ENCODE measurements around the gene PACRG. TPM values are rescaled to one million over a fixed set of nuclear protein-coding genes. Genes with fewer than 3 reads are reported as not detected.

PACRG gene
- polyA plus RNA-seq, 1 donor from 2014 or later = 16.6 TPM

DNA sequence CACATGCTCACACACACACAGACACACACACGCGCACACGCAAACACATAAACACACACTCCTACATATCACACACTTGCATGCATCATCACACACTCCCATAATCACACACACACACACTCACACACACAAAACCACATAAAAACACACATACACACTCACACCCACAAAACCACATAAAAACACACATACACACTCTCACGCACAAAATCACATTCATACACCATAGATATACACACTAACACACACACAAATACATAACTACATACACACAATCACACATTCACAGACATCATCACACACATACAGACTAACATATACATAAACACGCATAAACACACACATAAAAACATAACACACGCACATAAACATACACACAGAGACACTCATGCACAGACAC, 629.0 kb downstream of the PACRG start:
- Histone ChIP-seq H3K9me3 (ENCODE audit: low read length) (no peaks in the 10 kb centered on the region), H3K4me3 (ENCODE audit: low read length) (no peak overlapping the region), H3K79me2 (replicated peaks; ENCODE audit: insufficient read depth, low read length) (no peaks in the 10 kb centered on the region), H4K20me1 (ENCODE audit: insufficient read depth) (no peaks in the 10 kb centered on the region), H3K27ac (ENCODE audit: low read length) (no peak overlapping the region), H2AFZ (ENCODE audit: low read depth, low read length) (no peak overlapping the region), H3K9me2 (ENCODE audit: insufficient read depth, low read length) (no peaks in the 10 kb centered on the region), H3K4me2 (ENCODE audit: low read length) (no peak overlapping the region), H3K9ac (ENCODE audit: low read length) (no peak overlapping the region), H3K27me3 (ENCODE audit: insufficient read depth, low read depth, low read length) (no peaks in the 10 kb centered on the region), H3K36me3 (ENCODE audit: insufficient read depth, low read length) (no peaks in the 10 kb centered on the region), H3F3A (ENCODE audit: insufficient read depth, low read length, poor library complexity, severe bottlenecking) (no peaks in the 10 kb centered on the region)
- TF ChIP-seq EZH2 (IDR thresholded peaks at IDR 0.05; ENCODE audit: borderline replicate concordance, insufficient read depth, low read length, poor library complexity, severe bottlenecking) = no peak
- no peak for TF ChIP-seq MXI1 (conservative IDR thresholded peaks at IDR 0.05; ENCODE audit: poor library complexity, severe bottlenecking)
- TF ChIP-seq EP300 (conservative IDR thresholded peaks at IDR 0.05; ENCODE audit: poor library complexity, severe bottlenecking) = no peak
- TF ChIP-seq POLR2AphosphoS5 (IDR thresholded peaks at IDR 0.05) = no peak
- TF ChIP-seq TAF1 (IDR thresholded peaks at IDR 0.05; ENCODE audit: low read depth) = no peak
- no peak for TF ChIP-seq SMC3 (conservative IDR thresholded peaks at IDR 0.05; ENCODE audit: poor library complexity)
- no peak for TF ChIP-seq CTCF (IDR thresholded peaks at IDR 0.05; ENCODE audit: poor library complexity, severe bottlenecking)
- no peak for TF ChIP-seq RAD21 (conservative IDR thresholded peaks at IDR 0.05)
- TF ChIP-seq REST (IDR thresholded peaks at IDR 0.05; ENCODE audit: borderline replicate concordance) = no peak

DNA sequence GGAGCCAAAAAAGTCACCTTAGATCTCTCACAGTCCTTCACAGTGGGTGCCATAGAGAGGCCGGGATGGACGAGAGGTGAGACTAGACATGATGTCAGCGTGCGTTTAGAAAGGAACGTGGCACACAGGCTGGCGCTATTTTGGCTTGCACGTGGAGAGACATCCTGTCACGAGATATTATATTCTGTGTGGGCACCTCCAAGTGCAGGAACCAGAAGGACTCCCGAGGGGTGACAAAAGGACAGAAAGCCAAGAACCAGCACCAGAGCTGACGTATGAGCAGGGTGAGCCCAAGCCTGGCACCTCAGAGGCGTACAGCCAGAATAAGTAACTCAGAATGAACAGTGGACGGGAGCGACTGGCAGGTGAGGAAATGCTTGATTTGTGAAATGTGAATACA, 636.9 kb downstream of the PACRG start:
- no peak overlapping the region for H3K4me2 ChIP-seq (ENCODE audit: low read length)
- no peaks in the 10 kb centered on the region for H3K9me3 ChIP-seq (ENCODE audit: low read length)
- H4K20me1 ChIP-seq (ENCODE audit: insufficient read depth) = no peaks in the 10 kb centered on the region
- no peak overlapping the region for H2AFZ ChIP-seq (ENCODE audit: low read depth, low read length)
- no peaks in the 10 kb centered on the region for H3K36me3 ChIP-seq (ENCODE audit: insufficient read depth, low read length)
- H3K4me3 ChIP-seq (ENCODE audit: low read length) = no peak overlapping the region
- no peaks in the 10 kb centered on the region for H3K79me2 ChIP-seq (replicated peaks; ENCODE audit: insufficient read depth, low read length)
- H3F3A ChIP-seq (ENCODE audit: insufficient read depth, low read length, poor library complexity, severe bottlenecking) = no peaks in the 10 kb centered on the region
- H3K27me3 ChIP-seq (ENCODE audit: insufficient read depth, low read depth, low read length) = no peaks in the 10 kb centered on the region
- no peak overlapping the region for H3K27ac ChIP-seq (ENCODE audit: low read length)
- TF ChIP-seq CTCF (IDR thresholded peaks at IDR 0.05; ENCODE audit: poor library complexity, severe bottlenecking) (no peak), TAF1 (IDR thresholded peaks at IDR 0.05; ENCODE audit: low read depth) (no peak), REST (IDR thresholded peaks at IDR 0.05; ENCODE audit: borderline replicate concordance) (no peak), POLR2AphosphoS5 (IDR thresholded peaks at IDR 0.05) (no peak), SMC3 (conservative IDR thresholded peaks at IDR 0.05; ENCODE audit: poor library complexity) (no peak)
- H3K9ac ChIP-seq (ENCODE audit: low read length) = no peak overlapping the region
- no peaks in the 10 kb centered on the region for H3K9me2 ChIP-seq (ENCODE audit: insufficient read depth, low read length)

Measured in neural cell (in vitro differentiated cells).